ENCODE measurements around the gene INSRR.

DNA sequence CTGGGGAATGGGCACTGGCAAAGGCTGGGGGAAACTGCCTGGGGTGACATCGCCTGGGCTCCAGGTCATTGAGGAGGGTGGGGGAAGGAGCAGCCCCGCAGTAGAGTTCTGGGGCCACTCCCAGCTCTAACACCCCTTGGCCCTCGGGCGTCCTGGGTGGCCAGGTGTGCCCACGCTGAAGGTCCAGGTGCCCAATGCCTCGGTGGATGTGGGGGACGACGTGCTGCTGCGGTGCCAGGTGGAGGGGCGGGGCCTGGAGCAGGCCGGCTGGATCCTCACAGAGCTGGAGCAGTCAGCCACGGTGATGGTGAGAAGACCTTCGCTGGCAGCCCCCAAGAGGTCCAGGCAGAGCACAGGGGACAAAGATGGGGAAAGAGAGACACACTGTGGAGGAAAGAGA lies 9.4 kb upstream of the INSRR start:
- TF ChIP-seq RBBP5 (IDR thresholded peaks at IDR 0.05; ENCODE audit: borderline replicate concordance, low read depth, low read length) = no peak
- TF ChIP-seq, protein P1, sequence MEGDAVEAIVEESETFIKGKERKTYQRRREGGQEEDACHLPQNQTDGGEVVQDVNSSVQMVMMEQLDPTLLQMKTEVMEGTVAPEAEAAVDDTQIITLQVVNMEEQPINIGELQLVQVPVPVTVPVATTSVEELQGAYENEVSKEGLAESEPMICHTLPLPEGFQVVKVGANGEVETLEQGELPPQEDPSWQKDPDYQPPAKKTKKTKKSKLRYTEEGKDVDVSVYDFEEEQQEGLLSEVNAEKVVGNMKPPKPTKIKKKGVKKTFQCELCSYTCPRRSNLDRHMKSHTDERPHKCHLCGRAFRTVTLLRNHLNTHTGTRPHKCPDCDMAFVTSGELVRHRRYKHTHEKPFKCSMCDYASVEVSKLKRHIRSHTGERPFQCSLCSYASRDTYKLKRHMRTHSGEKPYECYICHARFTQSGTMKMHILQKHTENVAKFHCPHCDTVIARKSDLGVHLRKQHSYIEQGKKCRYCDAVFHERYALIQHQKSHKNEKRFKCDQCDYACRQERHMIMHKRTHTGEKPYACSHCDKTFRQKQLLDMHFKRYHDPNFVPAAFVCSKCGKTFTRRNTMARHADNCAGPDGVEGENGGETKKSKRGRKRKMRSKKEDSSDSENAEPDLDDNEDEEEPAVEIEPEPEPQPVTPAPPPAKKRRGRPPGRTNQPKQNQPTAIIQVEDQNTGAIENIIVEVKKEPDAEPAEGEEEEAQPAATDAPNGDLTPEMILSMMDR (IDR thresholded peaks at IDR 0.05; ENCODE audit: control extremely low read depth in 1 of 3, insufficient read depth in 1 of 3, low read depth in 1 of 3, low read length in 3 of 3) = no peak
